OCI-LY7 (cell line): ENCODE measurements around the gene ECHDC1. TPM values are rescaled to one million over a fixed set of nuclear protein-coding genes. Genes with fewer than 3 reads are reported as not detected.

Source experiments
- BruUV-seq: library from RNA; stranded (reverse); fragments of 400-500 nt; replicated peaks from 2 replicates; lab custom pipeline; 2021; lab: Mats Ljungman, UMichigan
- CTCF ChIA-PET: fragments of 300-600 bp; sonication (Branson Sonifier 250); formaldehyde crosslinking; loops from one replicate; lab custom pipeline; 2022; ENCODE audit warnings: antibody characterized with exemption; ENCODE audit not compliant: unreplicated experiment; lab: Charles Lee
- POLR2A ChIA-PET: fragments of 300-600 bp; sonication (Branson Sonifier 250); formaldehyde crosslinking; loops from one replicate; lab custom pipeline; 2022; ENCODE audit warnings: antibody characterized with exemption; lab: Charles Lee
- DNase-seq: peaks from one replicate; pipeline ENCODE4 v3.0.0-alpha.2; 2015; ENCODE audit warnings: low spot score
- H2AFZ ChIP-seq: fragments of 200-600 bp; sonication (generic), shearing (Covaris generic); 2 replicates; pipeline ENCODE4 v1.6.1; 2014; ENCODE audit warnings: mild to moderate bottlenecking, antibody characterized with exemption, low read length, moderate library complexity
- H3K27ac ChIP-seq: fragments of 200-600 bp; sonication (generic); 2 replicates; pipeline ENCODE4 v1.5.1; 2014; ENCODE audit warnings: mixed run types, low read depth, mild to moderate bottlenecking, moderate library complexity, low read length, inconsistent platforms; ENCODE audit not compliant: poor library complexity, severe bottlenecking
- H3K36me3 ChIP-seq: fragments of 200-600 bp; sonication (generic); 2 replicates; pipeline ENCODE4 v1.6.1; 2014; ENCODE audit warnings: mild to moderate bottlenecking, antibody characterized with exemption, low read length, moderate library complexity, mixed read lengths; ENCODE audit not compliant: insufficient read depth
- H3K4me1 ChIP-seq: fragments of 200-600 bp; sonication (generic); 2 replicates; pipeline ENCODE4 v1.5.1; 2014; ENCODE audit warnings: mild to moderate bottlenecking, low read length; ENCODE audit not compliant: insufficient read depth, poor library complexity, severe bottlenecking
- H3K4me2 ChIP-seq: fragments of 200-600 bp; sonication (generic); 2 replicates; pipeline ENCODE4 v1.6.1; 2014; ENCODE audit warnings: mild to moderate bottlenecking, low read length
- H3K4me3 ChIP-seq: fragments of 200-600 bp; sonication (generic); 2 replicates; pipeline ENCODE4 v1.5.1; 2014; ENCODE audit warnings: mild to moderate bottlenecking, low read depth, low read length; ENCODE audit not compliant: poor library complexity, severe bottlenecking
- H3K79me2 ChIP-seq: fragments of 200-600 bp; sonication (generic); 2 replicates; pipeline ENCODE4 v1.6.1; 2016; ENCODE audit warnings: low read depth, mild to moderate bottlenecking, low read length, moderate library complexity, mixed read lengths; ENCODE audit not compliant: insufficient read depth
- H3K9me2 ChIP-seq: fragments of 200-600 bp; sonication (generic); 2 replicates; pipeline ENCODE4 v1.6.1; 2016; ENCODE audit warnings: mild to moderate bottlenecking, low read length, mixed read lengths; ENCODE audit not compliant: insufficient read depth
- H3K9me3 ChIP-seq: fragments of 200-600 bp; sonication (generic); 2 replicates; pipeline ENCODE4 v1.6.1; 2014; ENCODE audit warnings: mild to moderate bottlenecking, mixed run types, low read length, mixed read lengths
- H4K20me1 ChIP-seq: fragments of 200-600 bp; sonication (generic); 2 replicates; pipeline ENCODE4 v1.6.1; 2014; ENCODE audit warnings: mild to moderate bottlenecking, antibody characterized with exemption, low read length, moderate library complexity, mixed read lengths; ENCODE audit not compliant: insufficient read depth
- CTCF ChIP-seq: fragments of 200-600 bp; sonication (generic); conservative IDR thresholded peaks from 2 replicates; pipeline ENCODE4 v1.5.1; 2014; ENCODE audit warnings: mild to moderate bottlenecking, antibody characterized with exemption, low read length, moderate library complexity, mixed read lengths
- EZH2phosphoT487 ChIP-seq: fragments of 200-600 bp; sonication (generic); IDR thresholded peaks from 2 replicates; pipeline ENCODE4 v1.6.1; 2018; ENCODE audit warnings: low read depth, borderline replicate concordance, mild to moderate bottlenecking, mixed run types, antibody characterized with exemption, low read length, moderate library complexity, mixed read lengths
- intact Hi-C: fragments of 100-400 bp; cut with micrococcal nuclease; formaldehyde crosslinking; loops from one replicate; pipeline ENCODE4 v1.10.0; 2022; ENCODE audit not compliant: unreplicated experiment
- total RNA-seq, 2 experiments: library from RNA; depleted of rRNA in 1 of 2; stranded (reverse); fragments of >200 nt in 1 of 2; shearing (Covaris generic) in 1 of 2; gene quantifications; 2 replicates each; pipeline ENCODE4 v1.2.3, GENCODE V29; 2014 to 2022

ECHDC1 gene
- total RNA-seq, 2 experiments from 2014 or later, result 18.6 to 41.9 TPM

- Histone ChIP-seq H3K4me2 (peak overlapping the region; percentile 93), H3K9me3 (no peaks in the 10 kb centered on the region), H4K20me1 (peaks cover 6% of the 10 kb centered on the region; the same call in 1 of the 2 replicates), H3K27ac (peak overlapping the region; percentile 95), H3K4me3 (peak overlapping the region; percentile 76), H3K9me2 (no peaks in the 10 kb centered on the region), H3K36me3 (no peaks in the 10 kb centered on the region), H2AFZ (peak overlapping the region; percentile 89), H3K79me2 (peaks cover 46% of the 10 kb centered on the region), H3K4me1 (peaks cover 19% of the 10 kb centered on the region)
- intact Hi-C loops, result loop anchor here (2.0 kb wide), 3 partner anchors 75 to 927 kb away; partner anchors contain the start of genes CENPW and ECHDC1
- TF ChIP-seq CTCF (no peak), EZH2phosphoT487 (no peak)
- BruUV-seq, result TSS peak; percentile 60
- DNase-seq, result peak; percentile 25
- POLR2A ChIA-PET, result interaction anchor here (1.4 to 2.7 kb wide), 2 partner anchors 74 to 76 kb away, joined by 8 to 10 read pairs; partner anchors contain the start of gene ECHDC1
- CTCF ChIA-PET, result no interaction called here
Measured at GRCh38 chr6:127267646-127268625, 75.5 kb downstream of the ECHDC1 start.

GRCh38 chr6:127266892-127267645 is 76.3 kb downstream of the ECHDC1 start:
- CTCF ChIA-PET, result interaction anchor here (0.8 kb wide), 1 partner anchor 80 kb away, joined by 4 read pairs; no protein-coding TSS in a partner anchor
- Histone ChIP-seq H3K4me2 (peak overlapping the region; percentile 93), H3K4me1 (peaks cover 19% of the 10 kb centered on the region), H3K4me3 (peak overlapping the region; percentile 76), H3K9me2 (no peaks in the 10 kb centered on the region), H3K79me2 (peaks cover 46% of the 10 kb centered on the region), H3K27ac (peak overlapping the region; percentile 95), H4K20me1 (peaks cover 6% of the 10 kb centered on the region; the same call in 1 of the 2 replicates), H3K9me3 (no peaks in the 10 kb centered on the region), H2AFZ (peak overlapping the region; percentile 89), H3K36me3 (no peaks in the 10 kb centered on the region)
- intact Hi-C loops, result loop anchor here (2.0 kb wide), 3 partner anchors 76 to 926 kb away; partner anchors contain the start of genes CENPW and ECHDC1
- TF ChIP-seq EZH2phosphoT487 (no peak), CTCF (no peak)
- DNase-seq, result peak; percentile 73
- POLR2A ChIA-PET, result interaction anchor here (0.6 to 2.7 kb wide), 8 partner anchors 27 to 1485 kb away, joined by 3 to 10 read pairs (median 4); partner anchors contain the start of gene ECHDC1
- BruUV-seq, result no TSS peak
